Ishikawa (cell line): Measurements from ENCODE around the gene METAP2.

Experiments
- CEBPB ChIP-seq: IDR thresholded peaks from 2 replicates; pipeline ENCODE4 v1.6.1; 2012
- CREB1 ChIP-seq: IDR thresholded peaks from 2 replicates; pipeline ENCODE4 v1.6.1; 2012; ENCODE audit warnings: low read depth
- EP300 ChIP-seq: IDR thresholded peaks from 2 replicates; pipeline ENCODE4 v1.6.1; 2012; ENCODE audit warnings: borderline replicate concordance
- FOXM1 ChIP-seq: IDR thresholded peaks from 2 replicates; pipeline ENCODE4 v1.6.1; 2012; ENCODE audit warnings: low read depth, borderline replicate concordance
- NFIC ChIP-seq: IDR thresholded peaks from 2 replicates; pipeline ENCODE4 v1.6.1; 2012
- TAF1 ChIP-seq: IDR thresholded peaks from 2 replicates; pipeline ENCODE4 v1.6.1; 2012; ENCODE audit warnings: low read depth, mild to moderate bottlenecking
- TCF12 ChIP-seq: IDR thresholded peaks from 2 replicates; pipeline ENCODE4 v1.6.1; 2012; ENCODE audit warnings: low read depth
- YY1 ChIP-seq: IDR thresholded peaks from 2 replicates; pipeline ENCODE4 v1.6.1; 2012; ENCODE audit warnings: low read depth
- TF ChIP-seq, protein P1 (sequence below): IDR thresholded peaks from 2 replicates; pipeline ENCODE4 v1.6.1; 2012
- TF ChIP-seq, protein P2 (sequence below): IDR thresholded peaks from 2 replicates; pipeline ENCODE4 v1.6.1; 2012; ENCODE audit warnings: low read depth, mild to moderate bottlenecking

DNA sequence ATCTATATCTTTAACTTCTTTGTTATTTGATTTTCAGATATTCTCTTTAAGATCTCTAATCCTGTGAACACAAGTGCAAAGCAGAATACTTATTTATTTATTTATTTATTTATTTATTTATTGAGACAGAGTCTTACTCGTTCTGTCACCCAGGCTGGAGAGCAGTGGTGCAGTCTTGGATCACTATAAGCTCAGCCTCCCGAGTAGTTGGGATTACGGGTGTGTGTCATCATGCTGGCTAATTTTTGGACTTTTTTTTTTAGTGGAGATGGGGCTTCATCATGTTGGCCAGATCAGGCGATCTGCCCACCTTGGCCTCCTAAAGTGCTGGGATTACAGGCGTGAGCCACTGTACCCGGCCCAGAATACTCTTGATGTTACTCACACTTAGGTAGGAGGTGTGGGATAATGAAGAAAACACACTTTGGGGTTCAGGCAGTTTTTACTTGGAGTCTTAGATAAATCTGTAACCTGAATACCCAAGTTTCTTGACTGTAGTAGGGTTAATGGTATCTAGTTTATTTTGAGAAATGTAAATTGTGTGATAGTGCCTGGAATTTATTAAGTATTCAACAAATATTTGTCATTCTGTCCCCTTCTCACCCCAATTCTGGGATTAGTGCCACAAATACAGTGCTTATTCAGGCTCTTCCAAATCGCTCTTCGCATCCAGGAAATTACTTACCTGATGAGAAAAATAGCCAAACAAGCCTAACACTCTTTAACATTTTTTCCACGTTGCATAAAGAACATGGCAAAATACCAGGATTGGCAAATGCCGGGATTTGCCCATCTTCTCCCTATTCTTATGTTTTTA is 33.0 kb downstream of the METAP2 start:
- TF ChIP-seq, protein P1, sequence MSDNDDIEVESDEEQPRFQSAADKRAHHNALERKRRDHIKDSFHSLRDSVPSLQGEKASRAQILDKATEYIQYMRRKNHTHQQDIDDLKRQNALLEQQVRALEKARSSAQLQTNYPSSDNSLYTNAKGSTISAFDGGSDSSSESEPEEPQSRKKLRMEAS = no peak
- TF ChIP-seq FOXM1 (no peak), CEBPB (no peak), YY1 (no peak), EP300 (no peak), NFIC (no peak), TAF1 (no peak), CREB1 (no peak), TCF12 (no peak)
- TF ChIP-seq, protein P2, sequence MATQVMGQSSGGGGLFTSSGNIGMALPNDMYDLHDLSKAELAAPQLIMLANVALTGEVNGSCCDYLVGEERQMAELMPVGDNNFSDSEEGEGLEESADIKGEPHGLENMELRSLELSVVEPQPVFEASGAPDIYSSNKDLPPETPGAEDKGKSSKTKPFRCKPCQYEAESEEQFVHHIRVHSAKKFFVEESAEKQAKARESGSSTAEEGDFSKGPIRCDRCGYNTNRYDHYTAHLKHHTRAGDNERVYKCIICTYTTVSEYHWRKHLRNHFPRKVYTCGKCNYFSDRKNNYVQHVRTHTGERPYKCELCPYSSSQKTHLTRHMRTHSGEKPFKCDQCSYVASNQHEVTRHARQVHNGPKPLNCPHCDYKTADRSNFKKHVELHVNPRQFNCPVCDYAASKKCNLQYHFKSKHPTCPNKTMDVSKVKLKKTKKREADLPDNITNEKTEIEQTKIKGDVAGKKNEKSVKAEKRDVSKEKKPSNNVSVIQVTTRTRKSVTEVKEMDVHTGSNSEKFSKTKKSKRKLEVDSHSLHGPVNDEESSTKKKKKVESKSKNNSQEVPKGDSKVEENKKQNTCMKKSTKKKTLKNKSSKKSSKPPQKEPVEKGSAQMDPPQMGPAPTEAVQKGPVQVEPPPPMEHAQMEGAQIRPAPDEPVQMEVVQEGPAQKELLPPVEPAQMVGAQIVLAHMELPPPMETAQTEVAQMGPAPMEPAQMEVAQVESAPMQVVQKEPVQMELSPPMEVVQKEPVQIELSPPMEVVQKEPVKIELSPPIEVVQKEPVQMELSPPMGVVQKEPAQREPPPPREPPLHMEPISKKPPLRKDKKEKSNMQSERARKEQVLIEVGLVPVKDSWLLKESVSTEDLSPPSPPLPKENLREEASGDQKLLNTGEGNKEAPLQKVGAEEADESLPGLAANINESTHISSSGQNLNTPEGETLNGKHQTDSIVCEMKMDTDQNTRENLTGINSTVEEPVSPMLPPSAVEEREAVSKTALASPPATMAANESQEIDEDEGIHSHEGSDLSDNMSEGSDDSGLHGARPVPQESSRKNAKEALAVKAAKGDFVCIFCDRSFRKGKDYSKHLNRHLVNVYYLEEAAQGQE = no peak
